GM19043 (cell line): ENCODE results near the gene INPP5D.
"Not testable (repeated sequence)": the region's sequence is repeated elsewhere in the genome, so short reads cannot be mapped to it uniquely, and the experiment has no call there.

Experiments
- ATAC-seq: cut with Tn5 transposase; IDR thresholded peaks from one replicate; pipeline ENCODE4 v1.9.1; 2021; ENCODE audit warnings: low read depth; ENCODE audit not compliant: unreplicated experiment

INPP5D gene

GRCh38 chr2:233197022-233197421, 136.9 kb downstream of the INPP5D start:
- ATAC-seq: no peak

- no peak for ATAC-seq
Measured at GRCh38 chr2:233198026-233198425, 137.9 kb downstream of the INPP5D start.

- ATAC-seq: no peak
Measured at GRCh38 chr2:233199870-233200269, 139.7 kb downstream of the INPP5D start.

- ATAC-seq: not testable (repeated sequence)
Measured at GRCh38 chr2:233200790-233201189, 140.6 kb downstream of the INPP5D start.

GRCh38 chr2:233201258-233202013, 141.3 kb downstream of the INPP5D start:
- no peak for ATAC-seq

DNA sequence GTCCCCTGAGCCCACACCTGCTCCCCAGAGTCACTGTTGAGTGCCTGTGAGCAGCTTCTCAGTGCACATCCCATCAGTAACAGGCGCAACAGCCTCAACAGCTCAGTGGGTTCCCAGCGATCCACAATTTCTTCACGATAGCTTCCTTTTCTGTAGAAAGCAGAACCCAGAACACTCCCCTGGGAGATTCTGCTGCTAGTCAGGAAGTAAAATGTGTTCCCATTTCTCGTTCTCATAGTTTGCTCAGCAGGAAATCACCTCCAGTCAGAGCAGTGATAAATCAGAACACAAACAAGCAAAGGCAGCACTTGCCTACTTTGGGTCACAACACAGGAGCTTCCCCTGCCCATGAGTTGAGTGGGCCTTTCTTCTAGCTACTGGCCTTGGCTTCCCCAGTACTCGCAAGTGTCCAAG, 142.4 kb downstream of the INPP5D start:
- ATAC-seq: no peak

DNA sequence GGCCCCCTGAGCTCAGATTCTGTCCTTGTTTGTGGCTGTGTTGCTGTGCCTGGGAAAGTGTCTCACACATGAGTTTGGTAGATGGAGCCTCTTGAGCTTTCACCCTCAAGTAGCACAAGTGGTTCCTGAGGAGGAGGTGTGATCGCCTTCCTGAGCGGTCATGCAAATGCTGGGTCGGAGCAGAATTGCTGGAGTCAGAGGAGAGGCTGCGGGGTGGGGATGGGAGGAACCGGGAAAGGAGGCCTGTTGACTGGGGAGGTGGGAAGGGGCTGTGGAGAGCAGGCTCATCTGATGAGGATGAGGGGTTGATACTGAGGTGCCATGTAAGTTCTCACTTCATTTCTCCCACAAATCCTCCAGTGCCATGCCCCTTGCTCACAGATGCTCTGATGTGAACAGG, 142.9 kb downstream of the INPP5D start:
- no peak for ATAC-seq

- no peak for ATAC-seq
Measured at GRCh38 chr2:233204286-233204936, 144.3 kb downstream of the INPP5D start.

GRCh38 chr2:233208382-233209116, 148.4 kb downstream of the INPP5D start:
- ATAC-seq: no peak

GRCh38 chr2:233209117-233209532, 149.0 kb downstream of the INPP5D start:
- no peak for ATAC-seq

GRCh38 chr2:233209533-233210171, 149.5 kb downstream of the INPP5D start:
- no peak for ATAC-seq

- no peak for ATAC-seq
Measured at GRCh38 chr2:233210281-233210680, 150.1 kb downstream of the INPP5D start.

GRCh38 chr2:233210843-233211547, 150.9 kb downstream of the INPP5D start:
- ATAC-seq: no peak

GRCh38 chr2:233211548-233211895, 151.4 kb downstream of the INPP5D start:
- ATAC-seq: no peak

GRCh38 chr2:233213011-233213410, 152.9 kb downstream of the INPP5D start:
- ATAC-seq: no peak

DNA sequence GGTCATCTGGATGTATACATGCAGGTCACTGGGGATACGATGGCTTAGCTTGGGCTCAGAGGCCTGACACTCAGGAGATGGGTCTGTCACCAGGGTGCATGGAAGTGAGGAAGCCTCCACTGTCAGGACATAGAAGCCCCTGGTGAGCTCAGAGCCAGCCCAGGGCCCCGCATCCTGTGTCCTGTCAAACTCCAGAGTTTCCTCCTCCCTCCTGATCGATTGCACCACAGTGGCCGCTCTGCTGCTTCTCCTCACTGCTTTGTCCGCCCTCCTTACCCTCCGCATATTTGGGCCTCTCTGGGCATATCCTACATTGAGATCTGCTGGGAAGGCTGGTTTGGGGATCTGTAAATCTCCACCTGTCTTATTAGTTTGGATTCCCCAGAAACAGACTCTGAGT, 153.8 kb downstream of the INPP5D start:
- ATAC-seq: no peak

DNA sequence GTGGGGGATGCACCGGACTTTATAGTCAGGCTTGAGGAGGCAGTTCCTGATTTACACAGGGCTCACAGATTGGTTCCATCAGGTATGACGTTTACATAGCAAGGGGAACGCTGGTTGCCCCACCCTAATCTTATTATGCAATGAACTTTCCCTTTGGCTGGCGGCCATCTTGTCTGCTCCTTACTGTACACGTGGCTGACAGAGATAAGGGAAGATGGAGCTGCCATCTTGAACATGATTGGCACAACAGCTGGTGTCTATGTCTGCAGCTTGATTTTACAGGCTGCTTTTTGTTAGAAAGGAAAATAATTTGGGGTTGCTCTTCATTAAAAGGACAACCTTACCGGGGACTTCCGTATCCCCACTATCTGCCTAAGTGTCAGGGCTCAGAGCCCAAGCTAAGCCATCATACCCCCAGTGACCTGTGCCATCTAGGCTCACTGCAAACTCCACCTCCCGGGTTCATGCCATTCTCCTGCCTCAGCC, 157.8 kb downstream of the INPP5D start:
- no peak for ATAC-seq

- ATAC-seq: no peak
Measured at GRCh38 chr2:233218836-233219235, 158.7 kb downstream of the INPP5D start.

DNA sequence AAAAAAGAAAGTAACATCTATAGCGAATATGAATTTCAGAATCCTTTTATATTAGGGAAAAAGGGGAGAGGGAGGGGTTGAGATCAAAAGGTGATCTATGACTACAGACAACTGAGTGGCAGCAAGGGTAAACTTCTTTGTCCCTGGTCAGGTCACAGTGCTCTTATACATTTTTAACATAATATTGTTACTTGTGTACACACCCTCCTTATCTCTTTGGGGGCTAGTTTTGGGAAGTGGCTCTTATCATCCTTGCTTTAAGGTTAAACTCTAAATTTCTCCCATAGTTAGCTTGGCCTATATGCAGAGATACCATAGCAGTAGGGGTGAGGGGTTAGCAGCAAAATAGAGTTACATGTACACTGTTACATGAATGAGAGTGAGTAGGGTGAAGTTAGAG, 159.7 kb downstream of the INPP5D start:
- ATAC-seq: no peak

- ATAC-seq: no peak
Measured at GRCh38 chr2:233221378-233222063, 161.4 kb downstream of the INPP5D start.
